Measurements from ENCODE around the gene DAB2IP. TPM values are rescaled to one million over a fixed set of nuclear protein-coding genes. Genes with fewer than 3 reads are reported as not detected.

The DAB2IP gene
- total RNA-seq, 1 donor from 2014 or later: 24.3 TPM

DNA sequence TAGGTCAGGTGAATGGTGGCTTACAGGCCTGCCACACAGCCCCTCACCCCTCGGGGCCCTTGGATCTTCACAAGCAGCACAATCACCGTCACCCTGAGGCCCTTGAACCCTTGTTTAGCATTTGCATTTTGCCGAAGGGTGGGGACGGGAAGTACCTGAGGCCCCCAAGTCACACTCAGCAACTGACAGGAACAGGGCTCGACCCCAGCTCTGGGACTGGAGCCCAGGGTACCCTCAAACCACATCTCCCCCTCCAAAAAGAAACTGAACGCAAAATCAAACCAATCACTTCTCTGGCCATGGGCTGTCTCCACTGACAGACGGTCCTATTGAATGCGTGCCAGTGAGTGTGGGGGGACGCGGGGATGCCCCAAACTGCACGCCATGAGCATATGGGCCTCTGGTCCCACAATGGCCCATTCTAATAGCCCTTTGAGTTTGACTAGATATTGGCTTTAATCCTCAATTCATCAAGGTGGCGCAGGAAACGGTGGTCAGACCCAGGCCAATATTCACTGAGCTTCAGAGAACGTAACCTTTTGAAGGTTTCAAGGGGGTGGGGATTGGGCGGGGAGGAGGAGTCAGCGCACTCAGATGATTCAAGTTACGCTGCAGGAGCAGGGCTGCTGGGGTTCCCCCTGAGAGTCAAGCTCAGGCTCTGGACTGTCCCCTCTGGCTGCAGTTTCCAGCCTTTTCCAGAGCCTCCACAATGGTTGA, 176.0 kb downstream of the DAB2IP start:
- no peaks in the 10 kb centered on the region for H3K4me1 ChIP-seq
- H3K9me3 Mint-ChIP-seq: no peaks in the 10 kb centered on the region
- no peak overlapping the region for H3K4me3 ChIP-seq
- H3F3A ChIP-seq (ENCODE audit: low read depth): peaks cover 10% of the 10 kb centered on the region
- H3K4me3 Mint-ChIP-seq: no peak overlapping the region
- H3K27ac ChIP-seq: no peak overlapping the region
- H3K79me2 ChIP-seq (ENCODE audit: low read depth): no peaks in the 10 kb centered on the region
- H3K9ac ChIP-seq: no peak overlapping the region
- H3K36me3 ChIP-seq: no peaks in the 10 kb centered on the region
- no peaks in the 10 kb centered on the region for H3K36me3 Mint-ChIP-seq
- no peak overlapping the region for H3K27ac Mint-ChIP-seq
- no peaks in the 10 kb centered on the region for H4K20me1 ChIP-seq (ENCODE audit: low read depth)
- H3K27me3 ChIP-seq: no peaks in the 10 kb centered on the region
- DNase-seq (ENCODE audit: low spot score): peak; percentile 1
- H3K9me3 ChIP-seq (ENCODE audit: low read depth): no peaks in the 10 kb centered on the region
- H3K4me1 Mint-ChIP-seq: no peaks in the 10 kb centered on the region
- peaks cover 9% of the 10 kb centered on the region for H3K27me3 Mint-ChIP-seq (ENCODE audit: insufficient read depth, low read depth)
- H2AFZ ChIP-seq (replicated peaks): no peak overlapping the region
- TF ChIP-seq, protein P1, sequence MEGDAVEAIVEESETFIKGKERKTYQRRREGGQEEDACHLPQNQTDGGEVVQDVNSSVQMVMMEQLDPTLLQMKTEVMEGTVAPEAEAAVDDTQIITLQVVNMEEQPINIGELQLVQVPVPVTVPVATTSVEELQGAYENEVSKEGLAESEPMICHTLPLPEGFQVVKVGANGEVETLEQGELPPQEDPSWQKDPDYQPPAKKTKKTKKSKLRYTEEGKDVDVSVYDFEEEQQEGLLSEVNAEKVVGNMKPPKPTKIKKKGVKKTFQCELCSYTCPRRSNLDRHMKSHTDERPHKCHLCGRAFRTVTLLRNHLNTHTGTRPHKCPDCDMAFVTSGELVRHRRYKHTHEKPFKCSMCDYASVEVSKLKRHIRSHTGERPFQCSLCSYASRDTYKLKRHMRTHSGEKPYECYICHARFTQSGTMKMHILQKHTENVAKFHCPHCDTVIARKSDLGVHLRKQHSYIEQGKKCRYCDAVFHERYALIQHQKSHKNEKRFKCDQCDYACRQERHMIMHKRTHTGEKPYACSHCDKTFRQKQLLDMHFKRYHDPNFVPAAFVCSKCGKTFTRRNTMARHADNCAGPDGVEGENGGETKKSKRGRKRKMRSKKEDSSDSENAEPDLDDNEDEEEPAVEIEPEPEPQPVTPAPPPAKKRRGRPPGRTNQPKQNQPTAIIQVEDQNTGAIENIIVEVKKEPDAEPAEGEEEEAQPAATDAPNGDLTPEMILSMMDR (IDR thresholded peaks at IDR 0.05): no peak
- no peak for TF ChIP-seq EZH2 (IDR thresholded peaks at IDR 0.05)
- no peak for TF ChIP-seq EZH2phosphoT487 (IDR thresholded peaks at IDR 0.05)
- H3K4me2 ChIP-seq: no peak overlapping the region

DNA sequence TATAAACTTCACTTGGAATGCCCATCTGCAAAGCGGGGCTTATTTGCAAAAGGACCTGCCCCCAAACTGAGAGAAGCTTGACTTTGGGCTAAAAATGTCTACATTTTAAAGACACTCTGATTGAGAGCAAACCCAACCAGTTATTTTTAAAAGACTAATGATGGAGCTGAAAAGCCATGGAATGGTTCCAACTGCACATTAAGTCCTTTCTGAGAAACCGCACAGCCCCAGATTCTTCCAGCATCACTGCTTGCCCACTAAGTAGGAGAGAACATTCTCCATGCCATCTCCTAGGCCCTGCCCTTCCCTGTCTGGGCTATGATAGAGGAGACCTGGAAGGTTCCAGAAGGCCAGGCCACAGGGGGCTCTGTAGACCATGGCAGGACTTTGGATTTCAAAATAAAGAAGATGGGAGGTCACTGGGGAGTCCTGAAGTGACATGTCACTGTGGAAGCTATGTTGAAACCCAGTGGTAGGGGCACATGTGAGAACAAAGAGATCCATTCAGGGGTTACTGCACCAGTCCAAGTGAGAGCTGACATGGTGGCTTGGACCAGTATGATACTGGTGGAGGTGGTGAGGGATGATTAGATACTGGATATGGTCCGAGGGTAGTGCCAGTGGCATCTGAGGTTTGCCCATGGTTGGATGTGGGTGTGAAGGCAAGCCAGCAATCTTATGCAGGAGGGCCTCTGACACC, 179.2 kb downstream of the DAB2IP start:
- no peak overlapping the region for H3K27ac Mint-ChIP-seq
- Histone ChIP-seq H3K27me3 (no peaks in the 10 kb centered on the region), H3F3A (ENCODE audit: low read depth) (no peaks in the 10 kb centered on the region), H3K27ac (no peak overlapping the region), H3K4me1 (no peaks in the 10 kb centered on the region), H3K4me2 (no peak overlapping the region), H3K79me2 (ENCODE audit: low read depth) (no peaks in the 10 kb centered on the region), H4K20me1 (ENCODE audit: low read depth) (no peaks in the 10 kb centered on the region), H3K36me3 (no peaks in the 10 kb centered on the region), H3K9ac (no peak overlapping the region), H3K4me3 (no peak overlapping the region), H3K9me3 (ENCODE audit: low read depth) (no peaks in the 10 kb centered on the region), H2AFZ (replicated peaks) (no peak overlapping the region)
- H3K4me3 Mint-ChIP-seq: no peak overlapping the region
- H3K36me3 Mint-ChIP-seq: no peaks in the 10 kb centered on the region
- DNase-seq (ENCODE audit: low spot score): no peak
- H3K9me3 Mint-ChIP-seq: no peaks in the 10 kb centered on the region
- TF ChIP-seq EZH2 (IDR thresholded peaks at IDR 0.05) (no peak), EZH2phosphoT487 (IDR thresholded peaks at IDR 0.05) (no peak)
- TF ChIP-seq, protein P1 (IDR thresholded peaks at IDR 0.05): no peak
- H3K4me1 Mint-ChIP-seq: no peaks in the 10 kb centered on the region
- H3K27me3 Mint-ChIP-seq (ENCODE audit: insufficient read depth, low read depth): peaks cover 17% of the 10 kb centered on the region

DNA sequence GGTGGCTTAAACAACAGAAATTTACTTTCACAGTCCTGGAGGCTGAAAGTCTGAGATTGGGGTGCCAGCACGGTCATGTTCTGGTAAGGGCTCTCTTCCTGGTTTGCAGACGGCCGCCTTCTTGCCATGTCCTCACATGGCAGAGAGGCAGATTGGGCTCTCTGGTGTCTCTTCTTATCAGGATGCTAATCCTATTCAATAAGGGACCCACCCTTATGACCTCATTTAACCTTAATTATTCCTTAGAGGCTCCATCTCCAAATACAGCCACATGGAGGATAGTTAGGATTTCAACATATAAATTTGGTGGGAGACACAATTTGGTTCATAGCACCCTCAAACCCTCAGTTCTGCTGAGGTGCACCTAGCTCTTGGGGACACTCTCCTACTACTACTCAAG, 180.4 kb downstream of the DAB2IP start:
- no peaks in the 10 kb centered on the region for H3K79me2 ChIP-seq (ENCODE audit: low read depth)
- H3F3A ChIP-seq (ENCODE audit: low read depth): no peaks in the 10 kb centered on the region
- no peaks in the 10 kb centered on the region for H4K20me1 ChIP-seq (ENCODE audit: low read depth)
- no peak for TF ChIP-seq EZH2phosphoT487 (IDR thresholded peaks at IDR 0.05)
- TF ChIP-seq EZH2 (IDR thresholded peaks at IDR 0.05): no peak
- TF ChIP-seq, protein P1 (IDR thresholded peaks at IDR 0.05): no peak
- Mint-ChIP-seq H3K27me3 (ENCODE audit: insufficient read depth, low read depth) (peaks cover 17% of the 10 kb centered on the region), H3K36me3 (no peaks in the 10 kb centered on the region), H3K27ac (no peak overlapping the region), H3K4me3 (no peak overlapping the region), H3K9me3 (no peaks in the 10 kb centered on the region), H3K4me1 (no peaks in the 10 kb centered on the region)
- H3K27ac ChIP-seq: no peak overlapping the region
- no peak for DNase-seq (ENCODE audit: low spot score)
- H3K4me1 ChIP-seq: no peaks in the 10 kb centered on the region
- no peak overlapping the region for H3K4me3 ChIP-seq
- H3K4me2 ChIP-seq: no peak overlapping the region
- H3K36me3 ChIP-seq: no peaks in the 10 kb centered on the region
- no peak overlapping the region for H2AFZ ChIP-seq (replicated peaks)
- H3K9me3 ChIP-seq (ENCODE audit: low read depth): no peaks in the 10 kb centered on the region
- no peak overlapping the region for H3K9ac ChIP-seq
- H3K27me3 ChIP-seq: no peaks in the 10 kb centered on the region

Measured in neural progenitor cell (in vitro differentiated cells).